Fibroblast of mammary gland (primary cell): Measurements from ENCODE around the gene SESN3.
A peak's percentile ranks its signal among the peaks of the same experiment; 100 is the strongest.

ENCODE experiments used
- DNase-seq: peaks from one replicate; pipeline ENCODE4 v3.0.0-alpha.2; 2010; ENCODE audit warnings: low read depth
- H3K4me3 ChIP-seq: 2 replicates; pipeline ENCODE4 v1.5.1; 2011; ENCODE audit warnings: low read depth, mild to moderate bottlenecking, low read length, moderate library complexity; ENCODE audit not compliant: control insufficient read depth
- CTCF ChIP-seq: conservative IDR thresholded peaks from 2 replicates; pipeline ENCODE4 v1.5.1; 2011; ENCODE audit warnings: low read depth, low read length, inconsistent platforms; ENCODE audit not compliant: control insufficient read depth, insufficient read depth

Gene SESN3

GRCh38 chr11:95268391-95268790 is 37.4 kb upstream of the SESN3 start:
- TF ChIP-seq CTCF: no peak
- DNase-seq: no peak
- H3K4me3 ChIP-seq: no peak overlapping the region

GRCh38 chr11:95267601-95268213 is 36.7 kb upstream of the SESN3 start:
- no peak for TF ChIP-seq CTCF
- DNase-seq: no peak
- no peak overlapping the region for H3K4me3 ChIP-seq

DNA sequence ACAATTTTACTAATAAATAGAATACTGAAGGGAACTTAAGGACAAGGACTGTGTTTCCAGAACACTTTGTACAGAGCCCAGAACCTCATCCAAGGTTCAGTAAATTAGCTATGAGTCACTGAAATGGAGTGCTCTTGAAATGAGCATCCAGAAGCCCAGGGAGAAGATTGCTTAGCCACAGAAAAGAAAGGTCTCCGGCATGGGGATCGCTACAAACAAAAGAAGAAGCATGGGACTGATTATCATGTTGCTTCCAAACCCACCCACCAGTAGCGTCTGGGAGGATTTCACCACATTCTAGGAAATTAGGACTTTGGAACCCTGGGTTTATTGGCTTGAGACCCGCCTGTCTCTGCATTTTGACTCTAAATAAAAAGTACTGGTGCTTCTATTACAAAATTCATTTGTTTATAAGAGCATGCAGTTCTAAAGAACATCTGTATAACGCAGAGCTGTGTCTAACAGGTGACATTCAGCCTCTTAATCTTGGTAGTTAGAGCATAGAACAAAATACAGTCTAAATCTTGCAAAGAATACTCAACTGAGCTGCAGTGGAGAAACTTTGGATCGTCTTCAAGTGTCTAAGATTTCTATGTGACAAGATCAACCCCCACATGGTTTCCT is 35.9 kb upstream of the SESN3 start:
- no peak for TF ChIP-seq CTCF
- peak; percentile 77 for DNase-seq
- no peak overlapping the region for H3K4me3 ChIP-seq

GRCh38 chr11:95264881-95265280 is 33.9 kb upstream of the SESN3 start:
- DNase-seq: no peak
- TF ChIP-seq CTCF: no peak
- H3K4me3 ChIP-seq: no peak overlapping the region

GRCh38 chr11:95262994-95263765 is 32.2 kb upstream of the SESN3 start:
- TF ChIP-seq CTCF: no peak
- H3K4me3 ChIP-seq: no peak overlapping the region
- no peak for DNase-seq

DNA sequence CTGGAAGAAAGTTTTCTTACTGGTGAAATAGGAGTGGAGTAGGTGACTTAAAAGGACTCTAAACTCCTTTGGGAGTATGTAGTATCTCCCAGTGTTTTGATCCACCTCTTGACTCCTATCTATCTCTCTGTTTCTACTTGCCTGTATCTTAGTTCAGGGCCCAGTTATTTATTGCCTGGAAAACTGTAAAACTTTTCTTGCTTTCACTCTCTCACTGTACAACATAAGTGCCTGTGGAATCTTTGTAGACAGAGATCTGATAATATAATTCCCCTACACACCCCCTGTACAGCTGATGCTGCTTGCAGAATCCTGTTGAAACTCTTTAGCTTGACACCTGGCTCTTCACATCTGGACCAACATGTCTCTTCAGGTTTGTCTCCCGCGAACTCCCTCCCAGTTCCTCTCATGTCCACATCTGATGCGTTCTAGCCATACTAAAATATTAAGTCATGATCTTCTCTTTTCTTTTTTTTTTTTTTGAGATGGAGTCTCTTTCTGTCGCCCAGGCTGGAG is 26.5 kb upstream of the SESN3 start:
- H3K4me3 ChIP-seq: no peak overlapping the region
- TF ChIP-seq CTCF: no peak
- no peak for DNase-seq
